Prostate gland (tissue), 2 donors: ENCODE measurements around the gene CRY2.

Experiments
- CTCF ChIP-seq, 4 experiments: fragments of 200-600 bp in 2 of 4; fragments of 450-650 bp in 2 of 4; sonication (generic) in 2 of 4; IDR thresholded peaks; 1 replicate in 3 of 4; 2 replicates in 1 of 4; pipeline ENCODE4 v1.5.1; 2016 to 2019; ENCODE audit warnings: antibody characterized with exemption in 4 of 4, mild to moderate bottlenecking in 2 of 4, moderate library complexity in 2 of 4
- POLR2A ChIP-seq: fragments of 450-650 bp; IDR thresholded peaks from one replicate; pipeline ENCODE4 v1.6.1; 2016; ENCODE audit warnings: antibody characterized with exemption, mild to moderate bottlenecking
- POLR2AphosphoS5 ChIP-seq: sonication (generic); formaldehyde crosslinking; IDR thresholded peaks from one replicate; pipeline ENCODE4 v1.6.1; 2017; ENCODE audit warnings: antibody characterized with exemption

DNA sequence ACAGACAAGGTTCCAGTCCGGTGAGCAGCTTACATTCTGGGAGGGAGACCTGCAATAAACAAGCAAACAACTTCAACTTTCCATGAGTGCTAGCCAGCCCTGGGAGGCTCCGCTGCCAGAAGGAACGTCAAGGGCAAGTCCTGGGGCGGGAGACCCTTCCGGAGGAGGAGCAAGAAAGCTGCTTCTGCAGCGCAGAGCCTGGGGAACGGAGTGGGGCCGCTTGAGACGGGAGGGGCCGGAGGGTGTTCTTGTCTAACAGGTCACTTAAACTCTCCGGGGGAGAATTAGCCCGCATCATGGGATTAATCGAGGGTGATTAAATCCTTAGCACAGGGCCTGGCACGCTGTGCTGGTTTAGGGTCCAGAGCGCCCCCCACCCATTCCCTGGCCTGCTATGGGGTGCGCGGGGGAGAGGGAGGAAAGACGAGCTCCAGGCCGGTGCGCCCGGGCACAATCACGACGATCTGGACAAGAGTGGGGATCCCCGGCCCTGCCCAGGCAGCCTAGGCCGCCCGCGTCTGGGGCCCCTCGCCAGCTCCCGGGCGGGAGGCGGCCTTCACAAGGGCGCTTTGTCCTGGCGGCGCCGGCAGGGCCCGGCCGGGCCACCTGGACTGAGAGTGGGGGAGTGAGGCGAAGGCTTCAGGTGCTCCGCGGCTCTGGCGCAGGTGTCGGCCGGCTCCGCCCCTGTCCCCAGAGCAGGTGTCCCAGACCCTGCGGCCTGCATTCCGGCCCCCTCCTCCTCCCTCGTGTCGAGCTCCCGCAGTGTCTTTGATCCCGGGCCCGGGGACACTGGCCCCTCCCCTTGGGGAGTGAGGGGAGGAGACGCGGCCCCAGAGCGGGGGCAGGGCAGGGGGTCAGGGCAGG is 74.5 kb downstream of the CRY2 start:
- TF ChIP-seq CTCF (IDR thresholded peaks at IDR 0.05) (no peak), POLR2A (peak; percentile 48), POLR2AphosphoS5 (peak; percentile 67)
